Left cardiac atrium (tissue), 4 donors: ENCODE measurements around the gene TMEM150B. TPM values are rescaled to one million over a fixed set of nuclear protein-coding genes. Genes with fewer than 3 reads are reported as not detected.
A peak's percentile ranks its signal among the peaks of the same experiment; 100 is the strongest.

Source experiments
- ATAC-seq, 2 donors: fragments of 200-7000 bp; cut with Tn5 transposase; one replicate each; pipeline ENCODE4 v1.9.1; 2020; ENCODE audit warnings: mild to moderate bottlenecking in 2 of 2, moderate library complexity in 2 of 2
- DNase-seq: peaks from one replicate; pipeline ENCODE4 v3.0.0-alpha.2; 2020
- intact Hi-C, 2 donors: fragments of 100-400 bp; cut with DNase I; formaldehyde crosslinking; loops; one replicate each; pipeline versions ENCODE4 v1.14.1 to v1.15.1; 2022 to 2023
- total RNA-seq, 2 donors: library from RNA; stranded (reverse); fragmentation: NEBNext Ultra II Directional; extraction: Animal tissue kit (Norgen Biotek cat#: 25700); gene quantifications; one replicate each; pipeline ENCODE4 v1.2.1, GENCODE V29; 2021
- donor health status: DM: no; HTN: yes; CAD: no.
- donor health status: DM: no; HTN: yes; CAD: no; lungs with severe emphysema.
- donor health status: DM: yes; HTN: yes; CAD: no.
- donor health status: Dilated cardiomyopathy.

The TMEM150B gene
- total RNA-seq, 2 donors from 2014 or later = 3.1 to 3.6 TPM

GRCh38 chr19:55358493-55358892 is 33.4 kb upstream of the TMEM150B start:
- intact Hi-C loops = no loop called here
- DNase-seq = no peak
- no peak for ATAC-seq

GRCh38 chr19:55355213-55355821 is 30.2 kb upstream of the TMEM150B start:
- ATAC-seq = no peak
- DNase-seq = no peak
- intact Hi-C loops = no loop called here

- DNase-seq (no peak), ATAC-seq (no peak)
- intact Hi-C loops = no loop called here
Observed at GRCh38 chr19:55354698-55355212, 29.6 kb upstream of the TMEM150B start, which contains the start of gene COX6B2. TSS of gene COX6B2 (minus strand) at chr19:55354719. CDS start at chr19:55354521, 198 bp downstream.

GRCh38 chr19:55353803-55354697 is 28.9 kb upstream of the TMEM150B start:
- ATAC-seq (peak; percentile 82 to 90), DNase-seq (peak; percentile 80)
- intact Hi-C loops = no loop called here

- ATAC-seq (no peak), DNase-seq (no peak)
- intact Hi-C loops = no loop called here
Observed at GRCh38 chr19:55353356-55353802, 28.2 kb upstream of the TMEM150B start.

- no peak for DNase-seq
- intact Hi-C loops = no loop called here
- ATAC-seq = no peak
Observed at GRCh38 chr19:55352549-55353145, 27.5 kb upstream of the TMEM150B start.

- intact Hi-C loops = no loop called here
- no peak for ATAC-seq
Observed at GRCh38 chr19:55352040-55352439, 26.9 kb upstream of the TMEM150B start.

DNA sequence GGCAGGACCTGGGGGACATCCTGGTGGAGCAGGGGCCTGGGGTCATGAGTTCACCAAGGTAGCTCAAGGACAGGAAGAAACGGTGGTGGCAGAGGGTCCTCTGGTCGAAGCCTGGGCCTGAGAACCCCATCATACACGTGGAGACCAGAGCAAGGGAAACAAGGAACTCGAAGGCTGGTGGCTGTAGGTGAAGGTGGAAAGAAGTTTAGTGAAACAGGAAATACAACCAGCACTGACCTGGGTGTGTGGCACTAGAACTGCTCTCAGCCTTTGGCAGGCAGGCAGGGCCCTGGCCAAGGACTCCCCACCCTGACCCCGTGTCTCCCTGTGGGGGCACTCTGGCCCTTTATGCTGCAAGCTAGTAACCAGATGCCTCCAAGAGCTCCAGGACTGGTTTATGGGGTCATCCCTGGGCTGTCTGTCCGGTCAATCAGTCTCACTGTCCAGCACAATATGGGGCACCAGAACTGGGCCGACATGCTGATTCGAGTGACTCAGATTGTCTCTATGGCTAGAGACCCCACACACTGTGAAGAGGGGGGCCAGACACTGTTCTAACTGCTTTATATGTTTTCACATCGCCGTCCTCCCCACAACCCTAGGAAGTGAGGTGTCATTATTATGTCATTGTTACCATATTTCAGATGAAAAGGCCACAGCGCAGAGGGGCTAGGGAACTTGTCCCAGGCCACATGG is 25.6 kb upstream of the TMEM150B start:
- intact Hi-C loops = no loop called here
- ATAC-seq = no peak
- no peak for DNase-seq

More at GRCh38 chr19:55352040-55352439, 26.9 kb upstream of the TMEM150B start:
- no peak for DNase-seq

- intact Hi-C loops = no loop called here
- no peak for ATAC-seq
- DNase-seq = no peak
Observed at GRCh38 chr19:55348317-55349034, 23.3 kb upstream of the TMEM150B start.

DNA sequence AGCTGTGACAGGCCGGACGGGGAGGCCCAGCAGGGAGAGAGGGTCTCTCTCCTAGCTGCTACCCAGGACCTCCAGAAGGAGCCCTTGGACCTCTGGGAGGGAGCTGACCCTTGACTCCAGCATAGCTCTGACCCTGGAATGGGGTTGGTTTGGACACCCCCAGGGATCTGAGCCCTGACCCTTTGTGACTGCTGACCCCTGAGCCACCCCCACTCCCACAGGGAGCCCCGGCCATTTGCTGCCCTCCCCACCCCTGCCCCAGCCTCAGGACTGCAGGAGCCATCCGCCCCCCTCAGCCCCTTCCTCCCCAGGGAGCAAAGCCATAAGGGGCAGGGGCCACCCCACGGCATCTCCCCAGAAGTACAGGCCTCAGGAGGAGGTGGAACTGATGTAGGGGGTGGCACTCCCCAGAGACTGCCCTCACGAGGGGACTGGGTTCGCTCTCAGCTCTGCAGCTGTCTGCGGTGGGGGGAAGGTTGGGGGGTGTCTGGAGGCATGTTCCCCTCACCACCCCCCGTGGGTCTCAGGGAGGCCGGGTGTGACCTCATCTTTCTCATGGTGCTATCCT is 22.4 kb upstream of the TMEM150B start:
- DNase-seq (no peak), ATAC-seq (no peak)
- intact Hi-C loops = no loop called here

- no peak for ATAC-seq
- intact Hi-C loops = no loop called here
- DNase-seq = no peak
Observed at GRCh38 chr19:55346725-55347441, 21.7 kb upstream of the TMEM150B start.

- peak; percentile 19 to 77 for ATAC-seq
- peak; percentile 63 for DNase-seq
- intact Hi-C loops = no loop called here
Observed at GRCh38 chr19:55345818-55346724, 20.9 kb upstream of the TMEM150B start.

GRCh38 chr19:55345101-55345817 is 20.1 kb upstream of the TMEM150B start:
- ATAC-seq (no peak), DNase-seq (no peak)
- intact Hi-C loops = no loop called here

GRCh38 chr19:55344444-55344843 is 19.3 kb upstream of the TMEM150B start:
- intact Hi-C loops = loop anchor here in 1 of 2 donors (5.0 kb wide), 1 partner anchor 38 kb away; the partner anchor contains the start of gene TMEM238
- DNase-seq (no peak), ATAC-seq (no peak)

DNA sequence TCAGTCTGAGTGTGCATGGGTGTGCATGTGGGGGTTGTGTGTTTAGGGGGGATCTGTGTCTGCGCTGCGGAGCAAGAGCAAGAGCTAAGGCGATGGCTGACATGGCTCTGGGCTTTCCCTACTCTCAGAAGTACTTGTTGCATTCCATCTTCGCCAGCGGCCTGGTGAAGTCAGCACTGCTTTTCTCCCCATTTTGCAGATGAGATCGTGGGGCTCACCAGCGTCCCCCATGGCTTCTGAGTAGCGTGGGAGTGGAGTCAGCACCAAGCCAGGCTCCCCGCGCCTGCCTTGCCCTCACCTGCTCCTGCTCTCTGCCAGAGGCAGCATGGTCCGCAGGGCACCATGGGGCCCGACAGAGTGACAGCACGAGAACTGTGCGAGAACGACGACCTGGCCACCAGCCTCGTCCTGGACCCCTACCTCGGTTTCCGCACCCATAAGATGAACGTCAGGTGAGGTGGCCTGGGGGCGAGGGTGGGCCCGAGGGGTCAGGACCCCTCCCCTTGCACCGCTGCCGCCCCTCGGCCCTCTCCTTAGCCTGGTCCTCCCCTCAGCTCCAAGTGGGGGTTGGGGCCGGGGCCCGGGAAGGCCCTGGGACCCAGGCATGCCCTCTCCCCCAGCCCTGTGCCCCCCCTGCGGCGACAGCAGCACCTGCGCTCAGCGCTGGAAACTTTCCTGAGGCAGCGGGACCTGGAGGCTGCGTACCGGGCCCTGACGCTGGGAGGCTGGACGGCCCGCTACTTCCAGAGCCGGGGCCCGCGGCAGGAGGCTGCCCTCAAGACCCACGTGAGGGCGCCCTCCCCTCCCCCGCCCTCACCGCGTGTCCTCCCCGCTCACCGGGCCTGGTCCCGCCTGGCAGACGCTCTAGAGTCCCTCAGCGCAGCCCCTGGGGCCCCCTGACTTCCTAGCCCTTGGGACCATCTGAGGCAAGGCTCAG is 16.7 kb upstream of the TMEM150B start:
- no peak for ATAC-seq
- no peak for DNase-seq
- intact Hi-C loops = loop anchor here in 1 of 2 donors (5.0 kb wide), 1 partner anchor 40 kb away; the partner anchor contains the start of gene TMEM238
